MM.1S (cell line): ENCODE data around the gene LCMT1.

Source experiments
- DNase-seq: peaks from one replicate; pipeline ENCODE4 v3.0.0-alpha.2; 2015
- H2AFZ ChIP-seq: fragments of 300-600 bp; sonication (generic); 2 replicates; pipeline ENCODE4 v1.6.0; 2016; ENCODE audit warnings: antibody characterized with exemption, low read length
- H3F3A ChIP-seq: fragments of 300-600 bp; sonication (generic); 2 replicates; pipeline ENCODE4 v1.6.1; 2016; ENCODE audit warnings: mild to moderate bottlenecking, antibody characterized with exemption, low read length, moderate library complexity, mixed read lengths; ENCODE audit not compliant: insufficient read depth
- H3K27ac ChIP-seq: fragments of 300-600 bp; sonication (generic); 2 replicates; pipeline ENCODE4 v1.5.1; 2016; ENCODE audit warnings: mild to moderate bottlenecking, low read length
- H3K27me3 ChIP-seq: fragments of 300-600 bp; sonication (generic); replicated peaks from 2 replicates; pipeline ENCODE4 v1.6.0; 2016; ENCODE audit warnings: low read length; ENCODE audit not compliant: insufficient read depth
- H3K36me3 ChIP-seq: fragments of 300-600 bp; sonication (generic); replicated peaks from 2 replicates; pipeline ENCODE4 v1.6.1; 2016; ENCODE audit warnings: mild to moderate bottlenecking, low read length, mixed read lengths; ENCODE audit not compliant: insufficient read depth
- H3K4me1 ChIP-seq: fragments of 300-600 bp; sonication (generic); 2 replicates; pipeline ENCODE4 v1.6.1; 2016; ENCODE audit warnings: low read length, mixed read lengths
- H3K4me2 ChIP-seq: fragments of 300-600 bp; sonication (generic); 2 replicates; pipeline ENCODE4 v1.6.0; 2016; ENCODE audit warnings: low read depth, low read length
- H3K4me3 ChIP-seq: fragments of 300-600 bp; sonication (generic); 2 replicates; pipeline ENCODE4 v1.5.1; 2016; ENCODE audit warnings: low read length, mixed read lengths
- H3K79me2 ChIP-seq: fragments of 300-600 bp; sonication (generic); 2 replicates; pipeline ENCODE4 v1.6.1; 2016; ENCODE audit warnings: mixed run types, low read length, mixed read lengths
- H3K9ac ChIP-seq: fragments of 300-600 bp; sonication (generic); 2 replicates; pipeline ENCODE4 v1.6.1; 2016; ENCODE audit warnings: low read length, mixed read lengths
- H3K9me2 ChIP-seq: fragments of 300-600 bp; sonication (generic); replicated peaks from 2 replicates; pipeline ENCODE4 v1.6.1; 2016; ENCODE audit warnings: mild to moderate bottlenecking, low read length, mixed read lengths; ENCODE audit not compliant: insufficient read depth
- H3K9me3 ChIP-seq: fragments of 300-600 bp; sonication (generic); replicated peaks from 2 replicates; pipeline ENCODE4 v1.6.1; 2016; ENCODE audit warnings: mild to moderate bottlenecking, low read length, mixed read lengths; ENCODE audit not compliant: insufficient read depth
- H4K20me1 ChIP-seq: fragments of 300-600 bp; sonication (generic); 2 replicates; pipeline ENCODE4 v1.6.1; 2016; ENCODE audit warnings: mild to moderate bottlenecking, low read length, moderate library complexity, mixed read lengths; ENCODE audit not compliant: insufficient read depth
- CTCF ChIP-seq: fragments of 300-600 bp; sonication (generic); IDR thresholded peaks from 2 replicates; pipeline ENCODE4 v1.5.1; 2016; ENCODE audit warnings: antibody characterized with exemption, low read length, mixed read lengths
- EZH2 ChIP-seq: fragments of 300-600 bp; sonication (generic); optimal IDR thresholded peaks from 2 replicates; pipeline ENCODE3; 2017; ENCODE audit warnings: low read depth, mild to moderate bottlenecking, antibody characterized with exemption, low read length, mixed read lengths
- EZH2phosphoT487 ChIP-seq: fragments of 300-600 bp; sonication (generic); IDR thresholded peaks from 2 replicates; pipeline ENCODE4 v1.6.1; 2018; ENCODE audit warnings: antibody characterized with exemption, low read length

The LCMT1 gene

DNA sequence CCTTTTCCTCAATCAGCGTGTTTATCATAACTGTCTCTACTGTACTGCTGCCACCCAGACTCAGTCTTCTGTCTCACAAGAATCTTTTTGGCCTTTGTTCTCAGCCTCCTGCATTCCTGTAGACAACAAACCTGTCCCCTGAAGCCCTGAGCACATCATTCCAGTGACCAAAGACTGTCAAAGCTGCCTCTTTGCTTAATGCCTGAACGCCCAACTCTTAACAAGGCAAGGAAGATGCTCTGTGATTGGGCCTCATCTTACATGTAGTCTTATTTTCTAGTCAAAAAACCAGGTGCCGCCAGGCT, 75.9 kb downstream of the LCMT1 start:
- Histone ChIP-seq H2AFZ (no peak overlapping the region), H3K9me3 (no peaks in the 10 kb centered on the region), H3K27ac (no peak overlapping the region), H3K9ac (no peak overlapping the region), H4K20me1 (no peaks in the 10 kb centered on the region), H3K36me3 (no peaks in the 10 kb centered on the region), H3K4me3 (no peak overlapping the region), H3K79me2 (no peaks in the 10 kb centered on the region), H3K4me1 (no peaks in the 10 kb centered on the region), H3K9me2 (no peaks in the 10 kb centered on the region), H3K27me3 (no peaks in the 10 kb centered on the region), H3K4me2 (no peak overlapping the region), H3F3A (no peaks in the 10 kb centered on the region)
- no peak for TF ChIP-seq EZH2
- no peak for TF ChIP-seq EZH2phosphoT487
- TF ChIP-seq CTCF = no peak
- DNase-seq = no peak

- no peaks in the 10 kb centered on the region for H3K27me3 ChIP-seq
- no peaks in the 10 kb centered on the region for H3K9me3 ChIP-seq
- no peak overlapping the region for H3K27ac ChIP-seq
- no peaks in the 10 kb centered on the region for H3K36me3 ChIP-seq
- no peak overlapping the region for H3K4me2 ChIP-seq
- H3K4me1 ChIP-seq = no peaks in the 10 kb centered on the region
- no peak overlapping the region for H3K9ac ChIP-seq
- H3K79me2 ChIP-seq = no peaks in the 10 kb centered on the region
- no peak for DNase-seq
- H3K4me3 ChIP-seq = no peak overlapping the region
- H3F3A ChIP-seq = no peaks in the 10 kb centered on the region
- no peak overlapping the region for H2AFZ ChIP-seq
- no peaks in the 10 kb centered on the region for H3K9me2 ChIP-seq
- H4K20me1 ChIP-seq = no peaks in the 10 kb centered on the region
- TF ChIP-seq EZH2 (no peak), CTCF (no peak), EZH2phosphoT487 (no peak)
Observed at GRCh38 chr16:25189305-25189704, 77.8 kb downstream of the LCMT1 start.

DNA sequence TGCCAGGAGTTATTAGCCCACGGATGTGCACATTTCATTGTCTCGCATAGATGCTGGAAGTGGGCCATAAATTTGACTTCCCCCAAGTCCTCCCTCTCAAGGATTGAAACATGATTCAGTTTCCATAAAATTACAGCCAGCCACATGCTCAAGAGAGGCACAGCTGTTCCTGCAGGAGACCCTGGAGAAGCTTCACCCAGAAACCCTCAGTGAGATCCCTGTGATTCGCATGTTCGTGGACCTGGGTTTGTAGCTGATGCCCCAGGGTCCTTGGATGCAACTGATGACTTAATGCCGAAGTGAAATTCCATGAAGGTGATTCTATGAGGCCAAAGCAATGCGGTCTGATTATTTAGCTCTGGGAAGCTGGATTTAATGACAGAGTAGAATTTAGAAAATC, 80.6 kb downstream of the LCMT1 start:
- Histone ChIP-seq H3K9me3 (no peaks in the 10 kb centered on the region), H3K4me2 (no peak overlapping the region), H3K36me3 (no peaks in the 10 kb centered on the region), H3K4me1 (no peaks in the 10 kb centered on the region), H3K27ac (no peak overlapping the region), H3K79me2 (no peaks in the 10 kb centered on the region), H3F3A (no peaks in the 10 kb centered on the region), H3K9ac (no peak overlapping the region), H3K9me2 (no peaks in the 10 kb centered on the region), H2AFZ (no peak overlapping the region), H3K4me3 (no peak overlapping the region), H4K20me1 (no peaks in the 10 kb centered on the region), H3K27me3 (no peaks in the 10 kb centered on the region)
- TF ChIP-seq EZH2 = no peak
- TF ChIP-seq CTCF = no peak
- TF ChIP-seq EZH2phosphoT487 = no peak
- no peak for DNase-seq
